Osteoblast (primary cell): ENCODE data around the gene LHPP. TPM values are rescaled to one million over a fixed set of nuclear protein-coding genes. Genes with fewer than 3 reads are reported as not detected.
"Not testable (repeated sequence)": the region's sequence is repeated elsewhere in the genome, so short reads cannot be mapped to it uniquely, and the experiment has no call there.

ENCODE experiments used
- DNase-seq: peaks from one replicate; pipeline ENCODE4 v3.0.0; 2011; ENCODE audit warnings: low spot score, mixed read lengths; ENCODE audit not compliant: insufficient read length; ENCODE audit errors: missing footprints
- H2AFZ ChIP-seq: 2 replicates; pipeline ENCODE4 v1.6.0; 2011; ENCODE audit warnings: mild to moderate bottlenecking, low read length
- H3K27ac ChIP-seq: 2 replicates; pipeline ENCODE4 v1.5.1; 2011; ENCODE audit warnings: mild to moderate bottlenecking, low read depth, low read length, moderate library complexity
- H3K27me3 ChIP-seq: 2 replicates; pipeline ENCODE4 v1.6.0; 2012; ENCODE audit warnings: mild to moderate bottlenecking, control low read depth, inconsistent platforms, low read length, moderate library complexity; ENCODE audit not compliant: insufficient read depth
- H3K36me3 ChIP-seq: 2 replicates; pipeline ENCODE4 v1.5.1; 2011; ENCODE audit warnings: mild to moderate bottlenecking, low read length, control low read depth, moderate library complexity; ENCODE audit not compliant: insufficient read depth
- H3K4me1 ChIP-seq: 2 replicates; pipeline ENCODE4 v1.5.1; 2011; ENCODE audit warnings: mild to moderate bottlenecking, low read length, control low read depth, moderate library complexity; ENCODE audit not compliant: insufficient read depth
- H3K4me2 ChIP-seq: 2 replicates; pipeline ENCODE4 v1.6.0; 2011; ENCODE audit warnings: mild to moderate bottlenecking, low read length; ENCODE audit not compliant: insufficient read depth
- H3K4me3 ChIP-seq: fragments of 200-600 bp; sonication (generic); 3 replicates; pipeline ENCODE4 v1.5.1; 2012; ENCODE audit warnings: mild to moderate bottlenecking, low read length, inconsistent platforms; ENCODE audit not compliant: insufficient read depth
- H3K79me2 ChIP-seq: 2 replicates; pipeline ENCODE4 v1.6.0; 2012; ENCODE audit warnings: mild to moderate bottlenecking, low read length, control low read depth, inconsistent platforms; ENCODE audit not compliant: insufficient read depth
- H3K9me3 ChIP-seq: 2 replicates; pipeline ENCODE4 v1.5.1; 2011; ENCODE audit warnings: low read depth, low read length, control low read depth
- H4K20me1 ChIP-seq: 2 replicates; pipeline ENCODE4 v1.6.0; 2012; ENCODE audit warnings: mild to moderate bottlenecking, low read length, control low read depth; ENCODE audit not compliant: insufficient read depth
- CTCF ChIP-seq: IDR thresholded peaks from 2 replicates; pipeline ENCODE4 v1.5.1; 2011; ENCODE audit warnings: mild to moderate bottlenecking, low read depth, low read length, moderate library complexity; ENCODE audit errors: extremely low read depth
- total RNA-seq: library from RNA; depleted of rRNA; stranded (reverse); fragments of >200 nt; gene quantifications from 2 replicates; pipeline ENCODE4 v1.2.3, GENCODE V29; 2012

The LHPP gene
- total RNA-seq, 1 donor: 17.7 TPM

- Histone ChIP-seq H3K36me3 (no peaks in the 10 kb centered on the region), H3K4me3 (no peak overlapping the region), H4K20me1 (no peaks in the 10 kb centered on the region), H2AFZ (no peak overlapping the region), H3K79me2 (no peaks in the 10 kb centered on the region), H3K9me3 (no peaks in the 10 kb centered on the region), H3K4me2 (no peak overlapping the region), H3K4me1 (no peaks in the 10 kb centered on the region), H3K27ac (no peak overlapping the region), H3K27me3 (no peaks in the 10 kb centered on the region)
- DNase-seq: peak; percentile 37
- TF ChIP-seq CTCF: no peak
Measured at GRCh38 chr10:124586142-124586541, 124.5 kb downstream of the LHPP start.

GRCh38 chr10:124587811-124588211 is 126.2 kb downstream of the LHPP start:
- Histone ChIP-seq H3K79me2 (no peaks in the 10 kb centered on the region), H4K20me1 (no peaks in the 10 kb centered on the region), H3K4me3 (no peak overlapping the region), H3K27ac (no peak overlapping the region), H3K36me3 (no peaks in the 10 kb centered on the region), H2AFZ (no peak overlapping the region), H3K9me3 (peaks cover 5% of the 10 kb centered on the region), H3K27me3 (peaks cover 7% of the 10 kb centered on the region), H3K4me2 (no peak overlapping the region), H3K4me1 (no peaks in the 10 kb centered on the region)
- TF ChIP-seq CTCF: no peak
- DNase-seq: peak; percentile 54

GRCh38 chr10:124588341-124588735 is 126.7 kb downstream of the LHPP start:
- H3K4me3 ChIP-seq, H3K9me3 ChIP-seq, H3K27ac ChIP-seq, DNase-seq, H2AFZ ChIP-seq, H3K4me2 ChIP-seq, H3K27me3 ChIP-seq, H3K4me1 ChIP-seq, H3K36me3 ChIP-seq, H4K20me1 ChIP-seq, H3K79me2 ChIP-seq: not testable (repeated sequence)

GRCh38 chr10:124588736-124589490 is 127.3 kb downstream of the LHPP start:
- H3K79me2 ChIP-seq: no peaks in the 10 kb centered on the region
- no peak overlapping the region for H2AFZ ChIP-seq
- H3K27ac ChIP-seq: no peak overlapping the region
- TF ChIP-seq CTCF: no peak
- peaks cover 7% of the 10 kb centered on the region for H3K27me3 ChIP-seq
- no peaks in the 10 kb centered on the region for H3K4me1 ChIP-seq
- H3K4me3 ChIP-seq: no peak overlapping the region
- H4K20me1 ChIP-seq: no peaks in the 10 kb centered on the region
- peaks cover 5% of the 10 kb centered on the region for H3K9me3 ChIP-seq
- peak; percentile 73 for DNase-seq
- H3K36me3 ChIP-seq: no peaks in the 10 kb centered on the region
- H3K4me2 ChIP-seq: no peak overlapping the region
